Neuronal stem cell (in vitro differentiated cells): ENCODE data around the gene PSORS1C1.
A peak's percentile ranks its signal among the peaks of the same experiment; 100 is the strongest.

Experiments
- DNase-seq: peaks from one replicate; pipeline ENCODE4 v3.0.0-alpha.2; 2013; ENCODE audit warnings: low spot score
- H2AFZ ChIP-seq: one replicate; pipeline ENCODE4 v1.6.1; 2013; ENCODE audit warnings: mild to moderate bottlenecking, low read length, inconsistent platforms
- H2AK5ac ChIP-seq: 2 replicates; pipeline ENCODE4 v1.6.1; 2013; ENCODE audit warnings: low read depth, mild to moderate bottlenecking, inconsistent platforms, low read length, moderate library complexity, mixed read lengths
- H2BK120ac ChIP-seq: 2 replicates; pipeline ENCODE4 v1.6.1; 2013; ENCODE audit warnings: low read depth, mild to moderate bottlenecking, inconsistent platforms, low read length, moderate library complexity, mixed read lengths
- H2BK12ac ChIP-seq: one replicate; pipeline ENCODE4 v1.6.1; 2013; ENCODE audit warnings: low read length, inconsistent platforms
- H2BK15ac ChIP-seq: 2 replicates; pipeline ENCODE4 v1.6.1; 2013; ENCODE audit warnings: mild to moderate bottlenecking, low read length, inconsistent platforms, mixed read lengths
- H2BK5ac ChIP-seq: one replicate; pipeline ENCODE4 v1.6.1; 2013; ENCODE audit warnings: inconsistent platforms, mild to moderate bottlenecking, low read length, moderate library complexity
- H3K14ac ChIP-seq: one replicate; pipeline ENCODE4 v1.6.1; 2013; ENCODE audit warnings: low read length, inconsistent platforms
- H3K18ac ChIP-seq: 2 replicates; pipeline ENCODE4 v1.6.1; 2013; ENCODE audit warnings: low read length, inconsistent platforms
- H3K23ac ChIP-seq: 2 replicates; pipeline ENCODE4 v1.6.1; 2013; ENCODE audit warnings: low read depth, mild to moderate bottlenecking, mixed read lengths, low read length, inconsistent platforms; ENCODE audit not compliant: poor library complexity
- H3K27ac ChIP-seq: replicated peaks from 3 replicates; pipeline ENCODE4 v1.5.1; 2013; ENCODE audit warnings: low read length, inconsistent platforms
- H3K27me3 ChIP-seq, 3 experiments: 2 replicates each; pipeline ENCODE4 v1.6.1; 2013; ENCODE audit warnings: low read length in 3 of 3, mild to moderate bottlenecking in 2 of 3, inconsistent platforms in 1 of 3, low read depth in 1 of 3, mixed read lengths in 1 of 3, moderate library complexity in 1 of 3; ENCODE audit not compliant: control insufficient read depth in 3 of 3, insufficient read depth in 3 of 3
- H3K36me3 ChIP-seq, 2 donors: replicated peaks in 1 of 2; 2 replicates each; pipeline ENCODE4 v1.6.1; 2013; ENCODE audit warnings: low read length in 2 of 2; ENCODE audit not compliant: control insufficient read depth in 2 of 2, insufficient read depth in 2 of 2
- H3K4ac ChIP-seq: 2 replicates; pipeline ENCODE4 v1.6.1; 2013; ENCODE audit warnings: inconsistent platforms, mild to moderate bottlenecking, low read length, moderate library complexity
- H3K4me1 ChIP-seq, 2 donors: 1 replicate in 1 of 2; 2 replicates in 1 of 2; pipeline ENCODE4 v1.6.1; 2013; ENCODE audit warnings: low read length in 2 of 2, low read depth in 1 of 2; ENCODE audit not compliant: control insufficient read depth in 2 of 2, insufficient read depth in 1 of 2
- H3K4me2 ChIP-seq: one replicate; pipeline ENCODE4 v1.6.1; 2013; ENCODE audit warnings: mild to moderate bottlenecking, low read length, inconsistent platforms; ENCODE audit not compliant: insufficient read depth, poor library complexity, severe bottlenecking
- H3K4me3 ChIP-seq, 2 donors: 2 replicates each; pipeline ENCODE4 v1.5.1; 2013; ENCODE audit warnings: low read length in 2 of 2, mild to moderate bottlenecking in 2 of 2, inconsistent platforms in 1 of 2, moderate library complexity in 1 of 2
- H3K79me1 ChIP-seq: one replicate; pipeline ENCODE4 v1.6.1; 2013; ENCODE audit warnings: low read depth, mild to moderate bottlenecking, inconsistent platforms, low read length, moderate library complexity
- H3K9ac ChIP-seq: one replicate; pipeline ENCODE4 v1.6.1; 2013; ENCODE audit warnings: mild to moderate bottlenecking, low read depth, low read length, inconsistent platforms; ENCODE audit not compliant: poor library complexity
- H3K9me3 ChIP-seq, 2 donors: replicated peaks in 1 of 2; 2 replicates each; pipeline versions ENCODE3 to v1.6.1; 2013; ENCODE audit warnings: low read length in 2 of 2, mild to moderate bottlenecking in 2 of 2, inconsistent platforms in 1 of 2, low read depth in 1 of 2, mixed read lengths in 1 of 2, moderate library complexity in 1 of 2; ENCODE audit not compliant: control insufficient read depth in 2 of 2, insufficient read depth in 1 of 2
- H4K8ac ChIP-seq: one replicate; pipeline ENCODE4 v1.6.1; 2013; ENCODE audit warnings: low read depth, mild to moderate bottlenecking, inconsistent platforms, low read length, moderate library complexity
- H4K91ac ChIP-seq: one replicate; pipeline ENCODE4 v1.6.1; 2013; ENCODE audit warnings: low read length, low read depth, mild to moderate bottlenecking, inconsistent platforms; ENCODE audit not compliant: poor library complexity
- whole genome bisulfite sequencing, 2 donors: extraction: QIAGEN DNeasy Blood & Tissue Kit; methylation state at CpG; one replicate each; pipeline ENCODE4 v1.1.7; 2013; ENCODE audit warnings: missing lambda C conversion rate in 2 of 2, mixed read lengths in 1 of 2; ENCODE audit not compliant: insufficient read length in 2 of 2, insufficient replicate concordance in 1 of 2; ENCODE audit errors: extremely low coverage in 2 of 2; 5-methylcytosine and 5-hydroxymethylcytosine counted together

Gene PSORS1C1

DNA sequence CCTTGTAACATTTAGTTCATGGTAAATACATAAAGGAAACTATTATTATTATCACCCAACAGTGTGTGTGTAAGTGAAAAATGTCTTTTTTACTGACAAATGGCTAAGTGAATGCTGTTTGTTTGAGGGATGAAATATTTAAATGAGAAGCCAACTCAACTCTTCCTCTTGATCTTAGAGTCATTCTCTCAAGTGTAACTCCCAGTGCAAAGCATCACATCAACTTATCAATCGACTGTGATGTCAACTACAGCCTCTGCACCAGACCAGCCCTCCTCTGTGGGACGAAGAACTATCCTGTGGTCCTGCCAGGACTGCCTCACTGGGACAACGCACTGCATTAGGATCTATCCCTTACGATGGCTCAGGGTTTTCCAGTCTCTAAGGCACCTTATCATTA lies 7.5 kb upstream of the PSORS1C1 start:
- no peak overlapping the region for H4K91ac ChIP-seq
- no peak overlapping the region for H3K18ac ChIP-seq
- no peaks in the 10 kb centered on the region for H3K79me1 ChIP-seq
- peaks cover 0 to 30% (median 0%) of the 10 kb centered on the region in 3 experiments for H3K27me3 ChIP-seq
- no peak overlapping the region for H2AFZ ChIP-seq
- DNase-seq: no peak
- H2BK15ac ChIP-seq: no peak overlapping the region
- H3K4me2 ChIP-seq: no peak overlapping the region
- no peak overlapping the region for H3K23ac ChIP-seq
- H3K14ac ChIP-seq: no peak overlapping the region
- no peak overlapping the region for H2AK5ac ChIP-seq
- no peak overlapping the region for H3K4me3 ChIP-seq
- H3K9me3 ChIP-seq: peaks cover 0 to 2% of the 10 kb centered on the region in 2 donors
- H2BK120ac ChIP-seq: no peak overlapping the region
- no peak overlapping the region for H3K27ac ChIP-seq
- H3K9ac ChIP-seq: no peak overlapping the region
- H3K4me1 ChIP-seq: peaks cover 0 to 6% of the 10 kb centered on the region in 2 donors
- H3K4ac ChIP-seq: no peak overlapping the region
- H4K8ac ChIP-seq: no peak overlapping the region
- no peak overlapping the region for H2BK5ac ChIP-seq
- WGBS, 2 donors: no CpG with 5 or more reads among the region's 4 CpGs
- no peaks in the 10 kb centered on the region for H3K36me3 ChIP-seq
- H2BK12ac ChIP-seq: no peak overlapping the region

DNA sequence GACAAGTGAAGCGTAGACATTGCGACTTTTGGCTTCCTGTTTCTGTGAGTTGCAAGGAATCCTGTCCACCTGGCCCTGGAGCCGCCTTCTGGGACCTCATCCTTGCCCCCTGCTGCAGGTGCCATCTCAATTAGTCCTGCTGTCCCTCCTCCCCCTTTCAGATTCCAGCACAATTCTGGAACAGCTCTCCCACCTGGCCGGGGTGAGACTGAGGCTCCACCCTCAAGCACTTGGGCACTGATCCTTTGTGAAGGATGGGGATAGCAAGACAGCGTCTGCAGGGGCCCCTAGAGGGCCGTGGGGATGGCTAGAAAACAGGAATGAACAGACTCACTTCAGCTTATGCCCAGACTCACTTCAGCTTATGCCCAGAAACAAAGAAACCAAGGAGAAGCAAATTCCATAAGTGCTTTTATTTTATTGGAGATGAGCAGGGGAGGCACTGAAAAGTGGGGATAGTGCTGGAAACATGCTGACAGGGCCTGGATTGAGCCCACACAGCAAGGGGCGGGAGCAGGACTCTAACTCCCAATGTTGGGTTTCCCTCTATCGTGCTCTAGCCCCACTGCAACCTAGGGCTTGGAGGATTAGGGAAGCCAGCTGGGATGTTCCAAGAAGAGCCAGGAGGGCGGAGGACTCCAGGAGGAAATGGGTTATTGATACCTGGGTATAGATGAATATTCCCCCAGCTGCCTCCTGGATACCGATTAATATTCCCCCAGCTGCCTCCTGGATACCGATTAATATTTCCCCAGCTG lies 3.6 kb upstream of the PSORS1C1 start:
- peaks cover 0 to 2% of the 10 kb centered on the region in 2 donors for H3K9me3 ChIP-seq
- H3K27ac ChIP-seq: no peak overlapping the region
- H2BK120ac ChIP-seq: no peak overlapping the region
- no peak overlapping the region for H2AK5ac ChIP-seq
- no peak overlapping the region for H2AFZ ChIP-seq
- H3K18ac ChIP-seq: peak overlapping the region; percentile 68
- no peak overlapping the region for H3K9ac ChIP-seq
- no peak overlapping the region for H3K23ac ChIP-seq
- no peaks in the 10 kb centered on the region for H3K36me3 ChIP-seq
- no peak overlapping the region for H2BK12ac ChIP-seq
- H3K4me3 ChIP-seq: no peak overlapping the region
- no peaks in the 10 kb centered on the region for H3K79me1 ChIP-seq
- no peak for DNase-seq
- no peak overlapping the region for H3K4ac ChIP-seq
- no peak overlapping the region for H4K8ac ChIP-seq
- H2BK15ac ChIP-seq: no peak overlapping the region
- H3K27me3 ChIP-seq: peaks cover 0 to 56% (median 0%) of the 10 kb centered on the region in 3 experiments
- no peak overlapping the region for H2BK5ac ChIP-seq
- H3K4me1 ChIP-seq: peaks cover 0 to 15% of the 10 kb centered on the region in 2 donors
- no CpG with 5 or more reads among the region's 11 CpGs for WGBS, 2 donors
- H4K91ac ChIP-seq: no peak overlapping the region
- no peak overlapping the region for H3K14ac ChIP-seq
- H3K4me2 ChIP-seq: no peak overlapping the region

DNA sequence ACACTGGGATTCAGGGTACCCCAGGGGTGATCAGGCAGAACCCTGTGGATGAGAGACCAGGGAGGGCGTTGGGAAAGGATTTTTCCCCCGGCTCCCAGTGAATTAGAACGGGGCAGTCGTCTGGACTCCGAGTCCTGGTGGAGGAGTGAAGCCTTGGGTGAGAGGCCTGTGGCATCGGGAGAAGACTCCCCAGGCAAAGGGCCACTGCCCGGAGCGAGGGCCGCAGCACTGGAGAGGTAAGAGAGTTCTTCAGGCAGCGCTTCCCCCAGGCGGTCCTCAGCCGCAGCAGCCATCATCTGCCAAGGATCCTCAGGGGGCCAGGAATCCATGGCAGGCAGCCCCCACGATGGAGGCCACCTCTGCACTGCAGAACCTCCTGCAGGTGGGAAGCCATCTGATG lies 2.9 kb upstream of the PSORS1C1 start:
- Histone ChIP-seq H2BK15ac (peak overlapping the region; percentile 59), H3K36me3 (no peaks in the 10 kb centered on the region)
- no CpG with 5 or more reads among the region's 13 CpGs for WGBS, 2 donors

DNA sequence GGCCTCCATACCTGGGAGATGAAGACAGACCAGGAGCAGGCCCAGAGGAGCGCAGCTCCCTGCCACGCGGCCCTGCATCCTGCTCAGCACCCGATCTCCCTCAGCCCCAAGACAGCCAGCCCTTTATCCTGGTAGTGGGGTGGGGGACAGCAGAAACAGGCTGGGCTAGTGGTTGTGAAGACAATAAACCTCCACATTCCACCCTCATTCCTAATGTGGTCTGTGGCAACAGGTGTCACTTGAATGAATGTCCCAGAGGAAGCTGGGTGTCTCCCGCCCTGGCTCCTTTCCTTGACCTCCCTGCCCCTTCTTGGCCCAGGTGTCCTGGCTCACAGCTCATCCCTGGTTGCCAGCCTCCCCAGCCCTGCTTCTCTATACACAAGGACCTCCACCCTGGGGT lies 2.1 kb upstream of the PSORS1C1 start, which contains the start of gene C6orf15:
Gene C6orf15 (minus strand): TSS at position 98 of the 400 bp plus-strand sequence. CDS start 20 bp downstream, at position 78.
- Histone ChIP-seq H2AFZ (no peak within 1 kb of the TSS), H3K4me2 (no peak within 1 kb of the TSS), H3K27me3 (peaks cover 0 to 58% (median 0%) of the 10 kb centered on the region in 3 experiments), H3K4me3 (no peak within 1 kb of the TSS), H2AK5ac (peak within 1 kb of the TSS; percentile 58), H3K27ac (no peak within 1 kb of the TSS), H3K4me1 (peaks cover 0 to 15% of the 10 kb centered on the region in 2 donors), H2BK12ac (peak within 1 kb of the TSS; percentile 95), H3K9me3 (peaks cover 0 to 2% of the 10 kb centered on the region in 2 donors), H3K4ac (no peak within 1 kb of the TSS), H3K18ac (peak within 1 kb of the TSS; percentile 41), H2BK120ac (no peak within 1 kb of the TSS), H4K8ac (no peak within 1 kb of the TSS), H3K9ac (no peak within 1 kb of the TSS), H3K23ac (no peak within 1 kb of the TSS), H3K14ac (no peak within 1 kb of the TSS), H3K36me3 (no peaks in the 10 kb centered on the region), H4K91ac (no peak within 1 kb of the TSS), H2BK15ac (peak within 1 kb of the TSS; percentile 59), H2BK5ac (no peak within 1 kb of the TSS), H3K79me1 (no peaks in the 10 kb centered on the region)
- no peak for DNase-seq
- WGBS, 2 donors: no CpG with 5 or more reads among the region's 5 CpGs

More for the DNA sequence above, 2.9 kb upstream of the PSORS1C1 start:
- Histone ChIP-seq H2AFZ (no peak overlapping the region), H2BK5ac (no peak overlapping the region), H3K14ac (no peak overlapping the region), H3K27ac (no peak overlapping the region), H3K9me3 (peaks cover 0 to 2% of the 10 kb centered on the region in 2 donors), H2BK120ac (no peak overlapping the region), H4K91ac (no peak overlapping the region), H3K4me2 (no peak overlapping the region), H3K9ac (no peak overlapping the region), H3K27me3 (peaks cover 0 to 62% (median 0%) of the 10 kb centered on the region in 3 experiments), H3K18ac (peak overlapping the region; percentile 41), H3K79me1 (no peaks in the 10 kb centered on the region), H3K4me3 (no peak overlapping the region), H3K23ac (no peak overlapping the region), H3K4ac (no peak overlapping the region), H2BK12ac (peak overlapping the region; percentile 95), H3K4me1 (peaks cover 0 to 15% of the 10 kb centered on the region in 2 donors), H2AK5ac (peak overlapping the region; percentile 58), H4K8ac (no peak overlapping the region)
- DNase-seq: no peak
